MG63 (cell line): ENCODE results near the gene CHRNA5. TPM values are rescaled to one million over a fixed set of nuclear protein-coding genes. Genes with fewer than 3 reads are reported as not detected.

Source experiments
- DNase-seq: peaks from one replicate; pipeline ENCODE4 v3.0.0-alpha.2; 2020
- H3K27me3 ChIP-seq: fragments of 250-450 bp; sonication (Bioruptor Pico); 2 replicates; pipeline ENCODE4 v1.5.1; 2020; ENCODE audit warnings: mild to moderate bottlenecking, moderate library complexity
- H3K36me3 ChIP-seq: fragments of 250-450 bp; sonication (Bioruptor Pico); 2 replicates; pipeline ENCODE4 v1.5.1; 2020; ENCODE audit warnings: mild to moderate bottlenecking, moderate library complexity
- H3K4me3 ChIP-seq: fragments of 250-450 bp; sonication (Bioruptor Pico); 2 replicates; pipeline ENCODE4 v1.5.1; 2020; ENCODE audit warnings: mild to moderate bottlenecking, moderate library complexity
- H3K9me3 ChIP-seq: fragments of 250-450 bp; sonication (Bioruptor Pico); 2 replicates; pipeline ENCODE4 v1.5.1; 2020; ENCODE audit warnings: mild to moderate bottlenecking, moderate library complexity
- total RNA-seq: library from RNA; depleted of rRNA; stranded (reverse); fragments of >200 nt; shearing (Covaris generic); gene quantifications from 2 replicates; pipeline ENCODE4 v1.2.3, GENCODE V29; 2014; ENCODE audit warnings: low replicate concordance; rRNA removed

The CHRNA5 gene
- total RNA-seq, 1 experiment from 2014 or later = 3.9 TPM

GRCh38 chr15:78641102-78641748, 75.9 kb downstream of the CHRNA5 start, which contains the start of gene CHRNB4:
CHRNB4 (minus strand) TSS chr15:78641210; CDS start chr15:78641133, 77 bp downstream.
- no peaks in the 10 kb centered on the region for H3K36me3 ChIP-seq
- H3K9me3 ChIP-seq = no peaks in the 10 kb centered on the region
- no peak for DNase-seq
- H3K4me3 ChIP-seq = peak within 1 kb of the TSS; percentile 38
- no peaks in the 10 kb centered on the region; the same call in 1 of the 2 replicates for H3K27me3 ChIP-seq

- Histone ChIP-seq H3K4me3 (no peak overlapping the region), H3K36me3 (no peaks in the 10 kb centered on the region), H3K9me3 (no peaks in the 10 kb centered on the region), H3K27me3 (no peaks in the 10 kb centered on the region; the same call in 1 of the 2 replicates)
- DNase-seq = no peak
Observed at GRCh38 chr15:78641749-78642275, 76.5 kb downstream of the CHRNA5 start.

DNA sequence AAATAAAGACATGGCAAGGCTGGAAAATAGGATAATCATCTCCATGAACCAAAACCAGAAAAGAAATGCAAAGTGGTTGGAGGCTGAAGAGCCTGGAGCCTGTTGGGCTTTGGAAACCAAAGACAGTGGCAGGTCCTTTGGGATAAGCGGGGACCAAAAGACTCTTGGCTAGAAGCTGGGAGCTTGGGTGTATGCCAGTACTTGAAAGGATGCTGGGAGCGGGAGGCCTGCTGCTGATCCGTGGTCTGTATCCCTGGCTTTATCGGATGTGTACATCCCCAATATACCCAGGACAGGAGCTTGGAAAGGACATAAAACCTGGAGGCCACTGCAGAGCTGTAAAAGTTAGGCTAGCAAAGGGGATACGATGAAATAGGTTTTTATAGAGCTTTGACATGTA, 77.0 kb downstream of the CHRNA5 start:
- no peaks in the 10 kb centered on the region for H3K36me3 ChIP-seq
- no peak for DNase-seq
- no peaks in the 10 kb centered on the region; the same call in 1 of the 2 replicates for H3K27me3 ChIP-seq
- H3K9me3 ChIP-seq = no peaks in the 10 kb centered on the region
- H3K4me3 ChIP-seq = no peak overlapping the region

Other genes starting within 250 kb of the CHRNA5 start
- gene CRABP1, start 225.2 kb upstream of the CHRNA5 start, total RNA-seq = not detected in 2 replicates
- 13.2 and 15.1 TPM in 2 replicates for gene IREB2, start 127.3 kb upstream of the CHRNA5 start, total RNA-seq
- 3.8 and 13.8 TPM in 2 replicates for gene HYKK, start 57.9 kb upstream of the CHRNA5 start, total RNA-seq
- 543 and 804 TPM in 2 replicates for gene PSMA4, start 25.1 kb upstream of the CHRNA5 start, total RNA-seq
- not detected in 2 replicates for gene CHRNA3, start 55.5 kb downstream of the CHRNA5 start, total RNA-seq
- gene CHRNB4, start 75.7 kb downstream of the CHRNA5 start, total RNA-seq = not detected in 2 replicates
- 3.3 and 10.7 TPM in 2 replicates for gene ADAMTS7, start 245.9 kb downstream of the CHRNA5 start, total RNA-seq